Transverse colon (tissue), 4 donors: ENCODE measurements around the gene ERVMER34-1. TPM values are rescaled to one million over a fixed set of nuclear protein-coding genes. Genes with fewer than 3 reads are reported as not detected.

ENCODE experiments used
- DNase-seq: peaks from one replicate; pipeline ENCODE4 v3.0.0-alpha.2; 2019
- H3K27ac ChIP-seq, 4 donors: fragments of 200-600 bp; sonication (generic); 2 replicates each; pipeline ENCODE4 v1.5.1; 2016 to 2018; ENCODE audit warnings: inconsistent platforms in 4 of 4
- H3K27me3 ChIP-seq: fragments of 200-600 bp; sonication (generic); 2 replicates; pipeline ENCODE4 v1.5.1; 2017; ENCODE audit warnings: inconsistent platforms
- H3K36me3 ChIP-seq, 4 donors: fragments of 200-600 bp; sonication (generic); 2 replicates each; pipeline ENCODE4 v1.5.1; 2017 to 2019; ENCODE audit warnings: inconsistent platforms in 4 of 4
- H3K4me1 ChIP-seq, 4 donors: fragments of 200-600 bp; sonication (generic); 2 replicates each; pipeline ENCODE4 v1.5.1; 2017 to 2020; ENCODE audit warnings: inconsistent platforms in 4 of 4
- H3K4me3 ChIP-seq, 4 donors: fragments of 200-600 bp; sonication (generic); 1 replicate in 1 of 4; 2 replicates in 3 of 4; pipeline versions ENCODE4 v1.5.1 to v1.6.1; 2017 to 2019; ENCODE audit warnings: inconsistent platforms in 4 of 4
- H3K9me3 ChIP-seq, 2 donors: fragments of 200-600 bp; sonication (generic); 2 replicates each; pipeline ENCODE4 v1.5.1; 2017 to 2019; ENCODE audit warnings: inconsistent platforms in 2 of 2
- CTCF ChIP-seq, 5 experiments: fragments of 200-600 bp in 3 of 5; fragments of 450-650 bp in 2 of 5; sonication (generic) in 3 of 5; IDR thresholded peaks; 1 replicate in 2 of 5; 2 replicates in 3 of 5; pipeline ENCODE4 v1.5.1; 2016 to 2017; ENCODE audit warnings: antibody characterized with exemption in 5 of 5, inconsistent platforms in 3 of 5, mild to moderate bottlenecking in 2 of 5, moderate library complexity in 1 of 5
- EP300 ChIP-seq: sonication (generic); formaldehyde crosslinking; IDR thresholded peaks from one replicate; pipeline ENCODE4 v1.6.1; 2017; ENCODE audit warnings: antibody characterized with exemption, low read depth
- POLR2A ChIP-seq: fragments of 450-650 bp; IDR thresholded peaks from one replicate; pipeline ENCODE4 v1.6.1; 2016; ENCODE audit warnings: antibody characterized with exemption, mild to moderate bottlenecking, moderate library complexity
- POLR2AphosphoS5 ChIP-seq, 3 donors: sonication (generic); formaldehyde crosslinking; IDR thresholded peaks; one replicate each; pipeline ENCODE4 v1.6.1; 2016; ENCODE audit warnings: antibody characterized with exemption in 3 of 3
- WGBS, 2 donors: methylation state at CpG; one replicate each; pipeline ENCODE4 v1.1.5; 2018; ENCODE audit warnings: low coverage in 1 of 2; 5-methylcytosine and 5-hydroxymethylcytosine counted together
- in situ Hi-C, 4 donors: fragments of 200-750 bp; cut with MboI; loops; one replicate each; pipeline versions ENCODE4 v1.15.0 to v1.15.1; 2017; ENCODE audit warnings: low sequenced_read_pairs in 3 of 4, low pct_ligation_motif_present in 1 of 4, low pct_unique_long_range_greater_than_20kb in 1 of 4
- intact Hi-C: fragments of 100-400 bp; cut with DNase I; formaldehyde crosslinking; loops from one replicate; pipeline ENCODE4 v1.15.1; 2023; ENCODE audit warnings: low total_unique reads
- total RNA-seq, 4 donors: library from RNA; depleted of rRNA; stranded (reverse); fragments of >200 nt; gene quantifications; one replicate each; pipeline ENCODE4 v1.1.0, GENCODE V29; 2016

ERVMER34-1 gene
- total RNA-seq, 4 donors from 2014 or later: 0.20 to 0.32 (median 0.27) TPM; not detected in 1

GRCh38 chr4:52789774-52790173, 38.5 kb upstream of the ERVMER34-1 start:
- no peak for DNase-seq
- WGBS, 2 donors: 90 to 92% methylated on average over 2 to 6 of the region's 6 CpGs
- intact Hi-C loops: no loop called here

GRCh38 chr4:52788806-52789205, 37.6 kb upstream of the ERVMER34-1 start:
- Histone ChIP-seq H3K36me3 (no peaks in the 10 kb centered on the region), H3K4me3 (no peak overlapping the region), H3K27me3 (no peaks in the 10 kb centered on the region), H3K4me1 (no peaks in the 10 kb centered on the region), H3K9me3 (no peaks in the 10 kb centered on the region), H3K27ac (no peak overlapping the region)
- in situ Hi-C loops (no loop called here), intact Hi-C loops (no loop called here)
- 64 to 83% methylated on average over 2 to 6 of the region's 6 CpGs for WGBS, 2 donors
- TF ChIP-seq POLR2A: no peak
- TF ChIP-seq EP300: no peak
- TF ChIP-seq CTCF (IDR thresholded peaks at IDR 0.05): no peak
- no peak for TF ChIP-seq POLR2AphosphoS5 (IDR thresholded peaks at IDR 0.05)
- DNase-seq: no peak

More at GRCh38 chr4:52789774-52790173, 38.5 kb upstream of the ERVMER34-1 start:
- Histone ChIP-seq H3K9me3 (no peaks in the 10 kb centered on the region), H3K36me3 (no peaks in the 10 kb centered on the region), H3K27ac (no peak overlapping the region), H3K27me3 (no peaks in the 10 kb centered on the region), H3K4me3 (no peak overlapping the region), H3K4me1 (no peaks in the 10 kb centered on the region)
- TF ChIP-seq EP300 (no peak), POLR2AphosphoS5 (IDR thresholded peaks at IDR 0.05) (no peak), CTCF (IDR thresholded peaks at IDR 0.05) (no peak), POLR2A (no peak)
- in situ Hi-C loops: no loop called here

GRCh38 chr4:52783069-52783468, 31.8 kb upstream of the ERVMER34-1 start:
- TF ChIP-seq EP300: no peak
- TF ChIP-seq CTCF (IDR thresholded peaks at IDR 0.05): no peak
- TF ChIP-seq POLR2AphosphoS5 (IDR thresholded peaks at IDR 0.05): no peak
- TF ChIP-seq POLR2A: no peak
- Histone ChIP-seq H3K27me3 (no peaks in the 10 kb centered on the region), H3K4me3 (no peak overlapping the region), H3K36me3 (no peaks in the 10 kb centered on the region), H3K9me3 (no peaks in the 10 kb centered on the region), H3K4me1 (no peaks in the 10 kb centered on the region), H3K27ac (no peak overlapping the region)
- WGBS, 2 donors: 92 to 94% methylated on average over 3 to 4 of the region's 4 CpGs
- intact Hi-C loops: no loop called here
- in situ Hi-C loops: no loop called here
- DNase-seq: no peak

GRCh38 chr4:52780617-52781354, 29.6 kb upstream of the ERVMER34-1 start:
- in situ Hi-C loops: no loop called here
- 82 to 89% methylated on average over 4 of the region's 4 CpGs for WGBS, 2 donors
- Histone ChIP-seq H3K27ac (no peak overlapping the region), H3K9me3 (no peaks in the 10 kb centered on the region), H3K36me3 (no peaks in the 10 kb centered on the region), H3K27me3 (no peaks in the 10 kb centered on the region), H3K4me1 (no peaks in the 10 kb centered on the region), H3K4me3 (no peak overlapping the region)
- no peak for DNase-seq
- intact Hi-C loops: no loop called here
- no peak for TF ChIP-seq POLR2AphosphoS5 (IDR thresholded peaks at IDR 0.05)
- TF ChIP-seq CTCF (IDR thresholded peaks at IDR 0.05): no peak
- no peak for TF ChIP-seq EP300
